ENCODE data around the gene TDRKH.

DNA sequence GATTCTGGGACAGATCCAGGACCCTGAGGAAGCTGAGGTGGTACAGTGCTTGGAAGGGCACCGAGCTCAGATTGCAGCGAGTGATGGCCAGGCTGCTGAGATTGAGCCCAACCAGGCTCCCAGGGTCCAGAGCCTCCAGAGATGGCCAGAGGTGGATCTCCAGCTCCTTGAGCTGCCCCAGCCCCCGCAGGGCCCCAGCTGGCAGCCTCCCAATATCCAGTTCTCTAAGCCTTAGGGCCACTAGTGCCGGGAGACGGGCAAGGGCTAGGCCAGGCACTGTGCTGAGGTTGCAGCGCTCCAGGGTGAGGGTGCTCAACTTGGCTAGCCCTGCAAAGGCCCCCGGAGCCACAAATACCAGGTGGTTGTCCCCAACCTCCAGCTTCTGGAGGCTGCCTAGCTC lies 11.5 kb upstream of the TDRKH start:
- TF ChIP-seq, protein P1, sequence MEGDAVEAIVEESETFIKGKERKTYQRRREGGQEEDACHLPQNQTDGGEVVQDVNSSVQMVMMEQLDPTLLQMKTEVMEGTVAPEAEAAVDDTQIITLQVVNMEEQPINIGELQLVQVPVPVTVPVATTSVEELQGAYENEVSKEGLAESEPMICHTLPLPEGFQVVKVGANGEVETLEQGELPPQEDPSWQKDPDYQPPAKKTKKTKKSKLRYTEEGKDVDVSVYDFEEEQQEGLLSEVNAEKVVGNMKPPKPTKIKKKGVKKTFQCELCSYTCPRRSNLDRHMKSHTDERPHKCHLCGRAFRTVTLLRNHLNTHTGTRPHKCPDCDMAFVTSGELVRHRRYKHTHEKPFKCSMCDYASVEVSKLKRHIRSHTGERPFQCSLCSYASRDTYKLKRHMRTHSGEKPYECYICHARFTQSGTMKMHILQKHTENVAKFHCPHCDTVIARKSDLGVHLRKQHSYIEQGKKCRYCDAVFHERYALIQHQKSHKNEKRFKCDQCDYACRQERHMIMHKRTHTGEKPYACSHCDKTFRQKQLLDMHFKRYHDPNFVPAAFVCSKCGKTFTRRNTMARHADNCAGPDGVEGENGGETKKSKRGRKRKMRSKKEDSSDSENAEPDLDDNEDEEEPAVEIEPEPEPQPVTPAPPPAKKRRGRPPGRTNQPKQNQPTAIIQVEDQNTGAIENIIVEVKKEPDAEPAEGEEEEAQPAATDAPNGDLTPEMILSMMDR (IDR thresholded peaks at IDR 0.05), result no peak
- no peak for TF ChIP-seq POLR2A (IDR thresholded peaks at IDR 0.05)

Measured in breast epithelium (tissue), 3 donors.